ENCODE results near the gene PTEN. TPM values are rescaled to one million over a fixed set of nuclear protein-coding genes. Genes with fewer than 3 reads are reported as not detected.

PTEN gene
- total RNA-seq, 1 experiment from 2014 or later = 66.0 TPM

DNA sequence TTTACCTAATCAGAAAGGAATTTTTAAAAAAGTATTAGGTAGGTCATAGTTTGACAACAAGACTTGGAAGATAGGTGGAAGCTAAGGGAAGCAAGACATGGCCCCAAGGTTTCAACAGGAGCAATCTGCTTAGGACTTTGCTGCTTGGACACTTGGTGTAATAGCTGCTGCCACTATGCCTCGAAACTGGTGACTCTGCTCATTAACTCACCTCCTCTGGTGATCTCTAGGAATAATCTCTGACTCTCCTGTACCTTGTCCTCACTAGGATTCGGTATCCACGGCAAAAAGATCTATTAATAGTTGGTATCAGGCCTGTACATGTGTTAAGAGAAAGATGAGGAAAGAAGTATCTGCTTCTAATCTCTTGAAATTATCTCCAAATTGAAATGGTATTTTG is 53.1 kb downstream of the PTEN start:
- Histone ChIP-seq H3K27me3 (replicated peaks; ENCODE audit: insufficient read depth, low read depth, low read length, poor library complexity) (no peaks in the 10 kb centered on the region), H3K36me3 (ENCODE audit: insufficient read depth, low read length, poor library complexity, severe bottlenecking) (peaks cover 14% of the 10 kb centered on the region), H3K27ac (ENCODE audit: low read depth, low read length, poor library complexity, severe bottlenecking) (no peak overlapping the region), H3K4me1 (ENCODE audit: insufficient read depth, low read length, poor library complexity, severe bottlenecking) (peaks cover 28% of the 10 kb centered on the region), H3K4me3 (ENCODE audit: low read depth, low read length, poor library complexity, severe bottlenecking) (no peak overlapping the region), H3K9me3 (ENCODE audit: low read depth, low read length, poor library complexity, severe bottlenecking) (peaks cover 17% of the 10 kb centered on the region)
- CTCF ChIA-PET = no interaction called here
- TF ChIP-seq EZH2 (IDR thresholded peaks at IDR 0.05; ENCODE audit: borderline replicate concordance, low read depth, low read length, poor library complexity, severe bottlenecking) = no peak
- TF ChIP-seq, protein P1, sequence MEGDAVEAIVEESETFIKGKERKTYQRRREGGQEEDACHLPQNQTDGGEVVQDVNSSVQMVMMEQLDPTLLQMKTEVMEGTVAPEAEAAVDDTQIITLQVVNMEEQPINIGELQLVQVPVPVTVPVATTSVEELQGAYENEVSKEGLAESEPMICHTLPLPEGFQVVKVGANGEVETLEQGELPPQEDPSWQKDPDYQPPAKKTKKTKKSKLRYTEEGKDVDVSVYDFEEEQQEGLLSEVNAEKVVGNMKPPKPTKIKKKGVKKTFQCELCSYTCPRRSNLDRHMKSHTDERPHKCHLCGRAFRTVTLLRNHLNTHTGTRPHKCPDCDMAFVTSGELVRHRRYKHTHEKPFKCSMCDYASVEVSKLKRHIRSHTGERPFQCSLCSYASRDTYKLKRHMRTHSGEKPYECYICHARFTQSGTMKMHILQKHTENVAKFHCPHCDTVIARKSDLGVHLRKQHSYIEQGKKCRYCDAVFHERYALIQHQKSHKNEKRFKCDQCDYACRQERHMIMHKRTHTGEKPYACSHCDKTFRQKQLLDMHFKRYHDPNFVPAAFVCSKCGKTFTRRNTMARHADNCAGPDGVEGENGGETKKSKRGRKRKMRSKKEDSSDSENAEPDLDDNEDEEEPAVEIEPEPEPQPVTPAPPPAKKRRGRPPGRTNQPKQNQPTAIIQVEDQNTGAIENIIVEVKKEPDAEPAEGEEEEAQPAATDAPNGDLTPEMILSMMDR (conservative IDR thresholded peaks at IDR 0.05; ENCODE audit: low read depth, low read length) = no peak
- POLR2A ChIA-PET (ENCODE audit: low non-redundant PET) = interaction anchor here (1.1 kb wide), 1 partner anchor 13 kb away, joined by 3 read pairs; no protein-coding TSS in a partner anchor
- no peak for DNase-seq (ENCODE audit: low spot score)
- intact Hi-C loops (cut with micrococcal nuclease; ENCODE audit: unreplicated experiment) = loop anchor here (5.0 kb wide), 1 partner anchor 34 kb away; no protein-coding TSS in a partner anchor
- no TSS peak for BruUV-seq (replicated peaks)

DNA sequence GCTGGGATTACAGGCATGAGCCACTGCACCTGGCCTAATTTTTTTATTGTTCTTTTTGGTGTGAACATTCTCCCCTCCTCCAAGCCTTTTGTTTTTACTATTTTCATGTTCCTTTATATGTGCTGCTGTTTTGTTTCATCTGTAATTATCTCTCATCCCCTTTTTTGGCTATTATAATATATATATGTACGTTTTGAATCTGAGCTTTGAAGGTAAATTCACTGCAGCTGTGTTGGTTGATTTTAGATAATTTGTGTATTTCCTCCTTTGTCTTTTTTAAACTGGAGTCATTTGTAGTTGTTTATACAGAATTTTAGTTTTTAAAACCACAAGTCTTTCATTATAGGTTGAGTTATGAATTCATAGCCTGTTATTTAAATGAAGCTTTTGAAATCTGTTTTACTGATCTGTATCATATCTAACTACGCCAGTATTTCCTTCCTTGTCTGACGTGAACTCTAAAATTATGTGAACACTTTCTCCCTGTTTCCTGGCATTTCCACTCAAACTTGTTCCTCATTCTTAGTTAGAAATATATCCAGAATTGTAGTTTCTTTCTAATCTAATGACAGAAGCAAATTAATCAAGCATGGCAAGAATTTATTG is 54.9 kb downstream of the PTEN start:
- Histone ChIP-seq H3K4me1 (ENCODE audit: insufficient read depth, low read length, poor library complexity, severe bottlenecking) (peaks cover 40% of the 10 kb centered on the region), H3K27me3 (replicated peaks; ENCODE audit: insufficient read depth, low read depth, low read length, poor library complexity) (no peaks in the 10 kb centered on the region), H3K36me3 (ENCODE audit: insufficient read depth, low read length, poor library complexity, severe bottlenecking) (peaks cover 8% of the 10 kb centered on the region), H3K27ac (ENCODE audit: low read depth, low read length, poor library complexity, severe bottlenecking) (no peak overlapping the region), H3K9me3 (ENCODE audit: low read depth, low read length, poor library complexity, severe bottlenecking) (peaks cover 5% of the 10 kb centered on the region), H3K4me3 (ENCODE audit: low read depth, low read length, poor library complexity, severe bottlenecking) (no peak overlapping the region)
- intact Hi-C loops (cut with micrococcal nuclease; ENCODE audit: unreplicated experiment) = loop anchor here (5.0 kb wide), 1 partner anchor 36 kb away; no protein-coding TSS in a partner anchor
- no peak for DNase-seq (ENCODE audit: low spot score)
- BruUV-seq (replicated peaks) = no TSS peak
- POLR2A ChIA-PET (ENCODE audit: low non-redundant PET) = no interaction called here
- TF ChIP-seq, protein P1 (conservative IDR thresholded peaks at IDR 0.05; ENCODE audit: low read depth, low read length) = no peak
- TF ChIP-seq EZH2 (IDR thresholded peaks at IDR 0.05; ENCODE audit: borderline replicate concordance, low read depth, low read length, poor library complexity, severe bottlenecking) = no peak
- CTCF ChIA-PET = no interaction called here

DNA sequence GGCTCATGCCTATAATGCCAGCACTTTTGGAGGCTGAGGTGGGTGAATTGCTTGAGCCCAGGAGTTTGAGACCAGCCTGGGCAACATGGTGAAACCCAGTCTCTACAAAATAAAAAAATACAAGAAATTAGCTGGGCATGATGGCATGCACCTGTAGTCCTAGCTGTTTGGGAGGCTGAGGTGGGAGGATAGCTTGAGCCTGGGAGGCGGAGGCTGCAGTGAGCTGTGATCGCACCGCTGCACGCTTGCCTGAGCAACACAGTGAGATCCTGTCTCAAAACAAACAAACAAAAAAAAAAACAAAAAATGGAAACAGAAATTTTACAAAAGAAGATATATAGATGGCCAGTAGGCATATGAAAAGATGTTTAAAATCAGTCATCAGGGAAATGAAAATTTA is 57.1 kb downstream of the PTEN start:
- ChIA-PET POLR2A (ENCODE audit: low non-redundant PET) (no interaction called here), CTCF (no interaction called here)
- DNase-seq (ENCODE audit: low spot score) = no peak
- Histone ChIP-seq H3K4me3 (ENCODE audit: low read depth, low read length, poor library complexity, severe bottlenecking) (no peak overlapping the region), H3K36me3 (ENCODE audit: insufficient read depth, low read length, poor library complexity, severe bottlenecking) (no peaks in the 10 kb centered on the region), H3K27me3 (replicated peaks; ENCODE audit: insufficient read depth, low read depth, low read length, poor library complexity) (no peaks in the 10 kb centered on the region), H3K27ac (ENCODE audit: low read depth, low read length, poor library complexity, severe bottlenecking) (no peak overlapping the region), H3K9me3 (ENCODE audit: low read depth, low read length, poor library complexity, severe bottlenecking) (no peaks in the 10 kb centered on the region), H3K4me1 (ENCODE audit: insufficient read depth, low read length, poor library complexity, severe bottlenecking) (peaks cover 61% of the 10 kb centered on the region)
- TF ChIP-seq, protein P1 (conservative IDR thresholded peaks at IDR 0.05; ENCODE audit: low read depth, low read length) = no peak
- TF ChIP-seq EZH2 (IDR thresholded peaks at IDR 0.05; ENCODE audit: borderline replicate concordance, low read depth, low read length, poor library complexity, severe bottlenecking) = no peak
- no TSS peak for BruUV-seq (replicated peaks)
- intact Hi-C loops (cut with micrococcal nuclease; ENCODE audit: unreplicated experiment) = no loop called here

Data from A673 (cell line).